ENCODE results near the gene ZNF544.

ZNF544 gene

DNA sequence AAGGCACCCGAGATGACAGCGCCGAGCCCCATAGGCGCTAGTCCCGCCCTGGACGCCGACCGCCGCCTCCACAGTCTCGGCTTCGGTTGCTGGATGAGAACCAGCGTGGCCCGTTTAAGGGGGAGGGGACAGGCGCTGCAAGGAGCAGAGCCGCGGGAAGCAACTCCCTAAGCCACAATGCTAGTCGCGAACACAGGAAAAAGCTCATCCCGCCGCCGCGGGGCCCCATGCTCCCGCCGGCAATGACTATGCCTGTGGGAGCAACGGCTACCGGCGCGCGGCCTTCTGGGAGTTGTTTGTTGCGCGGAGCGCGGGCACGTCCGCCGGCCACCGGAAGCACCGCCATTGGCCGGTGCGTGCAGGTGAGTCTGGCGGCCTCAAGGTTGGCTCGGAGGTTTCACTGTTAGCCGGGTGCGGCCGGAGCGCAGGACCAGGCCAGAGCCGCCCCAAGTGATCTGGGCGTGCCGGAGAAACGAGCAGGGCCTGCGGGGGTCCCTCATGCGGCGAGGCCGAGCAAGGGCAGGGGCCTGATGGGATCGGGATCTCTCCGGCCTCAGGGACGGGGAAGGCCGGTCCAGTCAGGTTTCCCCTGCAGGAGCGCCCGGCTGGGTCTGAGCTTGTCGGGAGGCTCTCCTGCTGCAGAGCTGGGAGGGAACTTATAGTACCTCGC, at the start of gene ZNF544:
TSS of gene ZNF544 (plus strand) at position 330 of the 670 bp plus-strand sequence. CDS start 15,110 bp downstream, outside the sequence.
- DNase-seq (ENCODE audit: low spot score) = peak; percentile 87

- DNase-seq (ENCODE audit: low spot score) = peak; percentile 31
Measured at GRCh38 chr19:58181902-58182576, 46.7 kb upstream of the ZNF544 start.

- DNase-seq (ENCODE audit: low spot score) = no peak
Measured at GRCh38 chr19:58182577-58182988, 46.1 kb upstream of the ZNF544 start.

DNA sequence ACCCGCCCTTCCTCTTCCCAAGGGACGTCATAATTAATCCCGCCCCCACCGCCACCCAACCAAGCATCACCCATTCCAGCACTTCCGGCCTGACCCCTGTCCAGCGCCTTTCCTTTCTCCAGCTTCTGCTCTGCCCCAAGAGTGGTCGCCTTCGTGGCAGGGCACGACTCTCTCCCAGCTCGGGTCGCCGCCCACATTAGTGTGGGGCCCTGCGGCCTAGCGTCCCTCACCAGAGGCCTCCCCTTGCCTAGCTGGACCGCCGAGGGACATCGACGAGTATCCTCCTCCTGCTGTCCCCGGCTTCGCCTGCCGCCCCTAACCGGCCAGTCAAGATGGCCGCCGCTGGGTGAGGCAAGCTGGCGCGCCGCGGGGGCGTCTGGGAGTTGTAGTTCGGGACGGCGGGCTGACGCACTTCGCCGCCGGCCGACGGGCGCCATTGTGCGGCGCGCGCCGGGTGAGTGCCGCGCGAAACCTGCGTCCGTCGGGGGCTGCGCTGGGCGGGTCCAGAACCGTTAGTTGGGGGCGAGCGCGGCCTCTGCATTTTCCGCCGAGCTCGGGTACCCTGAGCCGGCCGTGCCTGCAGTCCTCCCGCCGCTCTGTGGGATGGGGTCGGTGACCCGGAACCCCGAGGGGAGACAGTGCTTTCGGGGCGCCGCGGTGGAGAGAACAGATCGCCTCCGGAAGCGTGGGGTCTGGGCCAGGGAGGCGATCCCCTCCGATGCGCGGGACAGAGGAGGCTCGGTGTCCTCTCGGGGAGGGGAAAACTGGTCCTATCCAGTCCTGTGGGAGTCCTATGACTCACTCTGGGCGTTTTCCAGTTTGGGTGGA, 45.5 kb upstream of the ZNF544 start, which contains the start of gene ZNF274:
TSS of gene ZNF274 (plus strand) at position 73 of the 828 bp plus-strand sequence. CDS start 905 bp downstream, outside the sequence.
- peak; percentile 91 for DNase-seq (ENCODE audit: low spot score)

- DNase-seq (ENCODE audit: low spot score) = no peak
Measured at GRCh38 chr19:58183817-58184215, 44.9 kb upstream of the ZNF544 start.

DNA sequence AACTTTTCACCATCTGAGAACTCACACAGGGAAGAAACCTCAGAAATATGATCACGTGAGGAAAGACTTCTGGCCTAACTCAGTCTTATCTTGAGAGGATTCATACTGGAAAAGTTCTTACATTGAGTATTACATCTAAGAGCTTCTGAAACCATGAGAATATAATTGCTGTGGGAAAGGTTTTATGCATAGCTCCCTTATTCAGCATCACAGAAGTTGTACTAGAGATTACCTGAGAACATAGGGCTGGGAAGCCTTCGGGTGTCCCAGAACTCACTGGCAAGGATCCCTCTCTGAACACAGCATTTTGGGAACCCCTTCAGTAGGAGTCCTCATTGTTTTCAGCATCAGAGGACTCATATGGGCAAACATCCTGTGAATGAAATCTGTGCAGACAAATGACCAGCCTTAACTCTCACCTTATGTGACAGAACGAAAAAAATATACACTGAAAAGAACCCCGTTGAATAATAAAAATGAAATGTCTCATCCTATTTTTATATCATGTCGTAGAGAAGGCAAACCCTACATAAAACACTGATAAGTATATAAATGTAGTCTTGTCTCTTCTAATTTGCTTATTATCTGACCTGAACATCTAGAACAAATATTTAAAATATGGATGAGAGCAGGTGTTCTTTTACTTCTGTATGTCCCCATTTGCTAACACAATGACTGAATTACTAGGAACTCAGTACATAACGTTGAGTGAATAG, 31.7 kb upstream of the ZNF544 start:
- peak; percentile 29 for DNase-seq (ENCODE audit: low spot score)

DNA sequence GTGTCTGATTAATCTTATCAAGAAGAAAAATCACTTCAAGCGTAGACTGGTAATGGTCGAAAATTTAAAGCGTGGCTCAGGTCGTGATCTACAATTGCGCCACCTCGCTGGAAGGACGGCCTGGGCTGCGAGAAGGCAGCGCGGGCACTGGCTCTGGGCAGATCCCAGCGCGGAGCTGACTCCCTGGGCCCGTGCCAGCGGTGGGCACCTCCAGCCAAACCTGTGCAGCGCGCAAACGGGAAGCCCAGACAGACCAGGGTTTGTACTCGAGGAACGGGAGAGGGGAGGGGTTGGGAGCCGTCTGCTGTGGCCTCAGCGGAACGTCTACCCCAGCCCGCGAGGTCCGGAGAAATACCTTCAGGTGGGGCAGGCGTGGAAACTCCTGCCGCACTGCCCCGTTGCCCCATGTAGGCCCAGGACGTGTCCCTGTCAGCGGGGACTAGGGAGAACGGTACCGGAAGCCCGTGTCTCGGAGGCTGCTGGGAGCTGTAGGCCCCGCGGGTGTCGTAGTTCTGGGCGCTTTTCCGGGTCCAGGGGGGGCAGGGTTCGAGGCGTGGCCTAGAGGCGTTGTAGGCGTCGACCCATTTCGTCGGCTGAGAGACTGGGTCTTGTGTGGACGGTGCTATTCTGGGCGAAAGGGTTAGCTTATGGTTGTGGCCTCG, 24.8 kb upstream of the ZNF544 start:
- DNase-seq (ENCODE audit: low spot score) = no peak

DNA sequence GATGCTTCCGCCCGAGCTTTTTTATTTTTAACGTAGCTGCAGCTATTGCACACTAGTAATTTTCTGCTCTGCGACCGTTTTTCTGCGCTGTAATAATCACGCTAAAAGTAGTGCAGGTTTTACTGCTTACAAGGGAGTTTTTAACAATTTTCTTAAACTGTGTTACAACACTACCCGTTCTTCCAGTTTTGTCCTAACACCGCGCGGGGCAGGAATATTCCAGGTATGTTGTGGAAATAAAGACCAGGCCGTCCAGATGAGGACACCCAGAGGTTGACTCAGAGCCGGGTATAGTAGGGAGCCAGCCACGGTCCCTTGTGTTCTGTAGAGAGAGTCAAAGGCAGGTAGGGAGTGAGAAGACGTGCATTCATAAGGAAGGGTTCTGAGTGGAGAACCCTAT, 24.1 kb upstream of the ZNF544 start:
- no peak for DNase-seq (ENCODE audit: low spot score)

GRCh38 chr19:58209577-58209976, 19.1 kb upstream of the ZNF544 start:
- DNase-seq (ENCODE audit: low spot score) = no peak

- no peak for DNase-seq (ENCODE audit: low spot score)
Measured at GRCh38 chr19:58212336-58213074, 16.2 kb upstream of the ZNF544 start.

GRCh38 chr19:58213075-58213369, 15.7 kb upstream of the ZNF544 start:
- no peak for DNase-seq (ENCODE audit: low spot score)

- no peak for DNase-seq (ENCODE audit: low spot score)
Measured at GRCh38 chr19:58217069-58217481, 11.6 kb upstream of the ZNF544 start.

DNA sequence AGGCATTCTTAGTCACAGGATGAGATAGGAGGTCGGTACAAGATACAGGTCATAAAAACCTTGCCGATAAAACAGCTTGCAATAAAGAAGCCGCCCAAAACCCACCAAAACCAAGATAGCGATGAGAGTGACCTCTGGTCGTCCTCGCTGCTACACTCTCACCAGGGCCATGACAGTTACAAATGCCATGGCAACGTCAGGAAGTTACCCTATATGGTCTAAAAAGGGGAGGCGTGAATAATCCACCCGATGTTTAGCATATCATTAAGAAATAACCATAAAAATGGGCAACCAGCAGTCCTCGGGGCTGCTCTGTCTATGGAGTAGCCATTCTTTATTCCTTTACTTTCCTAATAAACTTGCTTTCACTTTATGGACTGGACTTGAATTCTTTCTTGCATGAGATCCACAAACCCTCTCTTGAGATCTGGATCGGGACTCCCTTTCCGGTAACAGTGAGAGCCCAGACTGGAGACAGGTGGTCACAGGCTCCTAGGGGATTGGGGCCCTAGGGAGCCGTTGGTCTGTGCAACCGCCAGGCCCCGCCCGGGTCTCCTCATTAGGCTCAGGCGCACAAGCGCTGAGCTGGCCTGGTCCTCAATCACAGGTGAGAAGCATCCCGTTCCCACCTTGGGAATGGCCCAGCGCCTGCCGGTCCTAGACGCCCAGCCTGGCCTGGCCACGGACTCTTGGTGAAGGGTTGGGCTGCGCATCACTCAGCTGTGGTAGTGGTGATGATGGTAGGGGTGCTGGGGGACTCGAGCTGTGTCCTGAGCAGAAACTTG, 10.9 kb upstream of the ZNF544 start:
- no peak for DNase-seq (ENCODE audit: low spot score)

- DNase-seq (ENCODE audit: low spot score) = peak; percentile 11
Measured at GRCh38 chr19:58218899-58219298, 9.8 kb upstream of the ZNF544 start.

GRCh38 chr19:58227964-58228584, 640 bp upstream of the ZNF544 start:
- DNase-seq (ENCODE audit: low spot score) = peak; percentile 9

- DNase-seq (ENCODE audit: low spot score) = peak; percentile 54
Measured at GRCh38 chr19:58229255-58229639, 533 bp downstream of the ZNF544 start.

DNA sequence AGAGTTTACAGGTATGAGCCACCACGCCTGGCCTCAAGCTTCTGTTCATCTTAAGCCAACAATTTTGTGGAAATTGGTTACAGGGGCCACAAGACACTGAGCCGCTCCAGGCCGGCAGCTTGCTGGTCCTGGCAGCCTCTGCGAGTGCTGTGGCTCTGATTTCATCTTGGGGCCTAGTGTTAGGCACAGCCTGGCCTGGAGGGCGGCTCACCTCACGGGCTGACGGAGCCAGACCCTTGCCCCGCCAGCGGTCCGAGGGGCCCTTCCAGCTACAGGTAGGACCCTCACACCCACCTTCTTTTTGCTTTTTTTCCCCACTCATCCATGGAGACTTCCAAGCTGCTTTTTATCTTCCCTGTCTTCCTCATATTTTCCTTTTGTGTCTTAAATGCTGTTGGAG, 8.6 kb downstream of the ZNF544 start:
- no peak for DNase-seq (ENCODE audit: low spot score)

- no peak for DNase-seq (ENCODE audit: low spot score)
Measured at GRCh38 chr19:58243351-58243750, 14.6 kb downstream of the ZNF544 start.

GRCh38 chr19:58248886-58249285, 20.2 kb downstream of the ZNF544 start:
- no peak for DNase-seq (ENCODE audit: low spot score)

Measured in kidney tubule cell (primary cell).